ENCODE data around the gene DSP.

DNA sequence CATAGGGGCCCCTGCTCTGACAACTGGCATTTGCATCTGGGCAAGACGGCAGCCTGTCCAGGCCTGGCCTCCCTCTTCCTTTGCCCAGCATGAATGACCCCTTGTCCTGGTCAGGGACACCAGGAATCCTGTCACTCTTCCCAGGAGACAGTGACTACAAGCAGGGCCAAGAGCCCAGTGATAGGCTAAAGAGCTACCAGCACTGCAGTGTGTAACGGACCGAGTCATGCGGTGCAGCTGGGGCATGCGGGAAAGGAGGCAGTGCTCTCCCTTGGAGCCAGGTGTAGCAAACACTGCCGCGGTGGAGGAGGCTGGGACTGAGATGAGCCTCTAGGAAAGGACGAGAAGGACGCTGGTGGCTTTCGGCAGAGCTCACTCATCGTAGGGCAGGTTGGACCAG is 38.7 kb upstream of the DSP start:
- TF ChIP-seq, protein P1, sequence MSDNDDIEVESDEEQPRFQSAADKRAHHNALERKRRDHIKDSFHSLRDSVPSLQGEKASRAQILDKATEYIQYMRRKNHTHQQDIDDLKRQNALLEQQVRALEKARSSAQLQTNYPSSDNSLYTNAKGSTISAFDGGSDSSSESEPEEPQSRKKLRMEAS (CRISPR knock-in tag; IDR thresholded peaks at IDR 0.05), result no peak
- TF ChIP-seq MXD4 (CRISPR knock-in tag; IDR thresholded peaks at IDR 0.05; ENCODE audit: borderline replicate concordance), result no peak
- TF ChIP-seq, protein P2, sequence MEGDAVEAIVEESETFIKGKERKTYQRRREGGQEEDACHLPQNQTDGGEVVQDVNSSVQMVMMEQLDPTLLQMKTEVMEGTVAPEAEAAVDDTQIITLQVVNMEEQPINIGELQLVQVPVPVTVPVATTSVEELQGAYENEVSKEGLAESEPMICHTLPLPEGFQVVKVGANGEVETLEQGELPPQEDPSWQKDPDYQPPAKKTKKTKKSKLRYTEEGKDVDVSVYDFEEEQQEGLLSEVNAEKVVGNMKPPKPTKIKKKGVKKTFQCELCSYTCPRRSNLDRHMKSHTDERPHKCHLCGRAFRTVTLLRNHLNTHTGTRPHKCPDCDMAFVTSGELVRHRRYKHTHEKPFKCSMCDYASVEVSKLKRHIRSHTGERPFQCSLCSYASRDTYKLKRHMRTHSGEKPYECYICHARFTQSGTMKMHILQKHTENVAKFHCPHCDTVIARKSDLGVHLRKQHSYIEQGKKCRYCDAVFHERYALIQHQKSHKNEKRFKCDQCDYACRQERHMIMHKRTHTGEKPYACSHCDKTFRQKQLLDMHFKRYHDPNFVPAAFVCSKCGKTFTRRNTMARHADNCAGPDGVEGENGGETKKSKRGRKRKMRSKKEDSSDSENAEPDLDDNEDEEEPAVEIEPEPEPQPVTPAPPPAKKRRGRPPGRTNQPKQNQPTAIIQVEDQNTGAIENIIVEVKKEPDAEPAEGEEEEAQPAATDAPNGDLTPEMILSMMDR (IDR thresholded peaks at IDR 0.05), result no peak
